GM12878 (cell line): ENCODE data around the gene RASL11A. TPM values are rescaled to one million over a fixed set of nuclear protein-coding genes. Genes with fewer than 3 reads are reported as not detected.

Experiments
- ATAC-seq: fragments of 200-7000 bp; cut with Tn5 transposase; 3 replicates; pipeline ENCODE4 v1.9.1; 2020; ENCODE audit warnings: mild to moderate bottlenecking, moderate library complexity
- BruUV-seq: library from RNA; stranded (reverse); fragments of 400-500 nt; replicated peaks from 2 replicates; lab custom pipeline; 2021; lab: Mats Ljungman, UMichigan
- CTCF ChIA-PET: fragments of 300-600 bp; sonication (Branson Sonifier 250); formaldehyde crosslinking; extraction: SDS; loops from one replicate; lab custom pipeline; 2021; ENCODE audit warnings: inconsistent platforms; lab: Yijun Ruan, JAX
- POLR2A ChIA-PET: fragments of 350-600 bp; formaldehyde crosslinking; extraction: SDS; loops from one replicate; lab custom pipeline; 2021; ENCODE audit warnings: inconsistent platforms; lab: Charles Lee
- RAD21 ChIA-PET: fragments of 300-600 bp; sonication (Branson Sonifier 250); formaldehyde crosslinking; loops from one replicate; lab custom pipeline; 2023; ENCODE audit warnings: antibody characterized with exemption; ENCODE audit not compliant: unreplicated experiment; lab: Charles Lee
- SMC1A ChIA-PET: fragments of 300-600 bp; sonication (Branson Sonifier 250); formaldehyde crosslinking; loops from one replicate; lab custom pipeline; 2023; ENCODE audit not compliant: unreplicated experiment, uncharacterized antibody; lab: Charles Lee
- DNase-seq: peaks from one replicate; pipeline ENCODE4 v3.0.0-alpha.2; 2011; ENCODE audit warnings: low read depth, low spot score
- FAIRE-seq: peaks from 3 replicates; lab custom pipeline; 2011; peaks lifted over from hg19 to GRCh38; lab: Jason Lieb, UNC
- H2AFZ ChIP-seq: 2 replicates; pipeline ENCODE4 v1.6.0; 2011; ENCODE audit warnings: low read depth, low read length, control low read depth; ENCODE audit not compliant: control insufficient read depth
- H3K27ac ChIP-seq: 2 replicates; pipeline ENCODE4 v1.5.1; 2011; ENCODE audit warnings: control low read depth; ENCODE audit not compliant: control insufficient read depth, insufficient read depth
- H3K27me3 ChIP-seq, 2 experiments: replicated peaks in 1 of 2; 2 replicates each; pipeline versions ENCODE4 v1.6.0 to v1.6.1; 2011; ENCODE audit warnings: low read length in 1 of 2; ENCODE audit not compliant: control insufficient read depth in 2 of 2, insufficient read depth in 2 of 2
- H3K36me3 ChIP-seq, 2 experiments: 2 replicates each; pipeline ENCODE4 v1.5.1; 2011; ENCODE audit warnings: low read length in 1 of 2; ENCODE audit not compliant: control insufficient read depth in 2 of 2, insufficient read depth in 2 of 2
- H3K4me1 ChIP-seq: 2 replicates; pipeline ENCODE4 v1.6.1; 2011; ENCODE audit warnings: mild to moderate bottlenecking, low read length, moderate library complexity, mixed read lengths; ENCODE audit not compliant: control insufficient read depth, insufficient read depth
- H3K4me2 ChIP-seq: 2 replicates; pipeline ENCODE4 v1.6.0; 2011; ENCODE audit warnings: control low read depth; ENCODE audit not compliant: control insufficient read depth, insufficient read depth
- H3K4me3 ChIP-seq: fragments of 200-600 bp; sonication (generic); 2 replicates; pipeline ENCODE4 v1.5.1; 2016
- H3K79me2 ChIP-seq: 2 replicates; pipeline ENCODE4 v1.6.0; 2011; ENCODE audit warnings: low read length; ENCODE audit not compliant: control insufficient read depth, insufficient read depth
- H3K9ac ChIP-seq: 2 replicates; pipeline ENCODE4 v1.8.0; 2011; ENCODE audit warnings: low read length, control low read depth, mixed read lengths; ENCODE audit not compliant: control insufficient read depth, insufficient read depth
- H3K9me3 ChIP-seq: replicated peaks from 3 replicates; pipeline ENCODE4 v1.5.1; 2011; ENCODE audit warnings: mild to moderate bottlenecking, low read length; ENCODE audit not compliant: control insufficient read depth, insufficient read depth
- H4K20me1 ChIP-seq: 2 replicates; pipeline ENCODE4 v1.6.0; 2011; ENCODE audit not compliant: control insufficient read depth, insufficient read depth
- BCL3 ChIP-seq: IDR thresholded peaks from 2 replicates; pipeline ENCODE4 v1.6.1; 2011; ENCODE audit warnings: borderline replicate concordance, low read depth, mild to moderate bottlenecking, moderate library complexity, low read length; ENCODE audit not compliant: insufficient read depth, poor library complexity, severe bottlenecking
- CBX5 ChIP-seq: sonication (generic); IDR thresholded peaks from 2 replicates; pipeline ENCODE4 v1.6.1; 2016; ENCODE audit warnings: low read depth, moderate library complexity, mild to moderate bottlenecking, inconsistent platforms
- CTCF ChIP-seq, 3 experiments: IDR thresholded peaks in 2 of 3; conservative IDR thresholded peaks in 1 of 3; 2 replicates each; pipeline ENCODE4 v1.5.1; 2011; ENCODE audit warnings: low read depth in 3 of 3, low read length in 3 of 3, mild to moderate bottlenecking in 3 of 3, control low read depth in 2 of 3, moderate library complexity in 2 of 3, inconsistent platforms in 1 of 3, mixed read lengths in 1 of 3; ENCODE audit not compliant: control insufficient read depth in 2 of 3, insufficient read depth in 1 of 3; ENCODE audit errors: extremely low read depth in 1 of 3
- ESRRA ChIP-seq: IDR thresholded peaks from 2 replicates; pipeline ENCODE4 v1.6.1; 2012; ENCODE audit warnings: mild to moderate bottlenecking, low read length, improper control_type of control experiment
- FOXM1 ChIP-seq: IDR thresholded peaks from 2 replicates; pipeline ENCODE4 v1.6.1; 2012; ENCODE audit warnings: low read depth, mild to moderate bottlenecking, inconsistent platforms, low read length, moderate library complexity
- KLF5 ChIP-seq: fragments of 450-650 bp; IDR thresholded peaks from 2 replicates; pipeline ENCODE4 v1.6.1; 2014; ENCODE audit warnings: mild to moderate bottlenecking; ENCODE audit not compliant: partially characterized antibody
- MTA3 ChIP-seq: IDR thresholded peaks from 2 replicates; pipeline ENCODE4 v1.6.1; 2012; ENCODE audit warnings: low read length, inconsistent platforms, borderline replicate concordance
- NFIC ChIP-seq: IDR thresholded peaks from 2 replicates; pipeline ENCODE4 v1.6.1; 2012; ENCODE audit warnings: low read depth, mild to moderate bottlenecking, inconsistent platforms, low read length, moderate library complexity
- NR2F1 ChIP-seq: fragments of 450-650 bp; conservative IDR thresholded peaks from 2 replicates; pipeline ENCODE4 v1.6.1; 2017; ENCODE audit warnings: mild to moderate bottlenecking
- NRF1 ChIP-seq: conservative IDR thresholded peaks from 2 replicates; pipeline ENCODE4 v1.6.1; 2011; ENCODE audit warnings: mild to moderate bottlenecking, low read depth, low read length, improper control_type of control experiment
- PAX8 ChIP-seq: fragments of 450-650 bp; IDR thresholded peaks from 2 replicates; pipeline ENCODE4 v1.6.1; 2017; ENCODE audit warnings: mild to moderate bottlenecking, moderate library complexity
- PKNOX1 ChIP-seq: fragments of 450-650 bp; IDR thresholded peaks from 2 replicates; pipeline ENCODE4 v1.6.1; 2016; ENCODE audit warnings: mild to moderate bottlenecking
- ZNF207 ChIP-seq: fragments of 450-650 bp; IDR thresholded peaks from 2 replicates; pipeline ENCODE4 v1.6.1; 2014; ENCODE audit warnings: antibody characterized with exemption, mild to moderate bottlenecking, borderline replicate concordance
- ZNF24 ChIP-seq: fragments of 450-650 bp; IDR thresholded peaks from 2 replicates; pipeline ENCODE4 v1.6.1; 2017; ENCODE audit warnings: antibody characterized with exemption, mild to moderate bottlenecking
- ZNF384 ChIP-seq: IDR thresholded peaks from 2 replicates; pipeline ENCODE4 v1.6.1; 2012; ENCODE audit warnings: low read depth, mild to moderate bottlenecking, low read length, improper control_type of control experiment, borderline replicate concordance
- WGBS: methylation state at CpG from one replicate; pipeline ENCODE4 v1.1.6; 2016; ENCODE audit warnings: low lambda C conversion rate; ENCODE audit not compliant: insufficient replicate concordance, insufficient coverage; ENCODE audit errors: missing lambda C conversion rate; 5-methylcytosine and 5-hydroxymethylcytosine counted together
- in situ Hi-C: fragments of 300-500 bp; cut with MboI; formaldehyde crosslinking; loops from 9 replicates; pipeline ENCODE4 v1.14.3; 2018; ENCODE audit warnings: mixed read lengths
- intact Hi-C: fragments of 100-400 bp; cut with micrococcal nuclease; formaldehyde crosslinking; loops from one replicate; pipeline ENCODE4 v1.14.2; 2022; ENCODE audit not compliant: unreplicated experiment
- polyA plus RNA-seq, 11 experiments: library from polyadenylated mRNA; depleted of rRNA in 4 of 11; unstranded in 6 of 11; stranded (reverse) in 5 of 11; fragments of >200 nt; fragmentation: Nextera tagmentation in 4 of 11; fragmentation: Illumina TruSeq in 1 of 11; extraction: Ambion mirVana in 4 of 11; extraction: Trizol in 1 of 11; gene quantifications; 1 replicate in 1 of 11; 2 replicates in 10 of 11; pipeline versions ENCODE4 v1.2.1 to v1.2.3, GENCODE V29; 2011 to 2016; ENCODE audit warnings: inconsistent platforms in 2 of 11, missing spikeins in 2 of 11, low read depth in 1 of 11
- total RNA-seq, 4 experiments: library from RNA; depleted of rRNA in 3 of 4; stranded (reverse); fragments of >200 nt in 3 of 4; fragmentation: Illumina TruSeq in 1 of 4; extraction: Trizol in 1 of 4; gene quantifications; 2 replicates each; pipeline versions ENCODE4 v1.2.1 to v1.2.3, GENCODE V29; 2013 to 2021

Gene RASL11A
- total and polyA plus RNA-seq, 10 of the 15 experiments (the other 5 are each of a cell fraction or from before 2014, with no cell fraction given) = 0.04 to 1.3 (median 0.41) TPM; not detected in 1

GRCh38 chr13:27288392-27288791 lies 17.8 kb downstream of the RASL11A start:
- no peak for DNase-seq
- no peak overlapping the region for H2AFZ ChIP-seq
- no peaks in the 10 kb centered on the region for H3K4me1 ChIP-seq
- H3K4me2 ChIP-seq = no peak overlapping the region
- TF ChIP-seq ZNF384 (no peak), FOXM1 (no peak), PKNOX1 (no peak), PAX8 (no peak), ESRRA (no peak), BCL3 (no peak), ZNF207 (no peak), NRF1 (no peak), MTA3 (no peak), NR2F1 (no peak), CTCF (IDR thresholded peaks at IDR 0.05 in 2 of 3, conservative IDR thresholded peaks at IDR 0.05 in 1 of 3; ENCODE audit: control insufficient read depth in 2 of 3, extremely low read depth in 1 of 3, insufficient read depth in 1 of 3, low read depth in 3 of 3, low read length in 3 of 3) (no peak), ZNF24 (no peak), CBX5 (no peak), KLF5 (no peak), NFIC (no peak)
- FAIRE-seq = no peak
- H3K9ac ChIP-seq = no peak overlapping the region
- BruUV-seq = no TSS peak
- no peak overlapping the region for H3K27ac ChIP-seq
- intact Hi-C loops = no loop called here
- ChIA-PET CTCF (no interaction called here), RAD21 (no interaction called here), SMC1A (no interaction called here), POLR2A (interaction anchor here (0.7 kb wide), 1 partner anchor 190 kb away, joined by 3 read pairs; no protein-coding TSS in a partner anchor)
- H3K36me3 ChIP-seq = no peaks in the 10 kb centered on the region
- H3K9me3 ChIP-seq = no peaks in the 10 kb centered on the region
- no peaks in the 10 kb centered on the region for H3K79me2 ChIP-seq
- no peak for ATAC-seq
- H3K4me3 ChIP-seq = no peak overlapping the region
- no peaks in the 10 kb centered on the region for H3K27me3 ChIP-seq
- WGBS = 83% methylated on average over 4 of the region's 4 CpGs
- in situ Hi-C loops = no loop called here
- H4K20me1 ChIP-seq = no peaks in the 10 kb centered on the region
